Smooth muscle cell (in vitro differentiated cells): Measurements from ENCODE around the gene NCKAP5. TPM values are rescaled to one million over a fixed set of nuclear protein-coding genes. Genes with fewer than 3 reads are reported as not detected.

Experiments used
- DNase-seq: peaks from one replicate; lab custom pipeline; 2025; ENCODE audit not compliant: unreplicated experiment; lab: John Stamatoyannopoulos, UW
- H2AFZ ChIP-seq: fragments of 200-600 bp; sonication (generic); 2 replicates; pipeline ENCODE4 v1.6.0; 2016; ENCODE audit warnings: antibody characterized with exemption, low read depth, mild to moderate bottlenecking
- H3F3A ChIP-seq: fragments of 200-600 bp; sonication (generic); 2 replicates; pipeline ENCODE4 v1.6.0; 2017; ENCODE audit warnings: antibody characterized with exemption, low read depth
- H3K27ac ChIP-seq: fragments of 200-600 bp; sonication (generic); 2 replicates; pipeline ENCODE4 v1.5.1; 2016; ENCODE audit warnings: low read depth, mild to moderate bottlenecking
- H3K27me3 ChIP-seq: fragments of 200-600 bp; sonication (generic); 2 replicates; pipeline ENCODE4 v1.6.1; 2016; ENCODE audit warnings: low read depth, mild to moderate bottlenecking
- H3K36me3 ChIP-seq: fragments of 200-600 bp; sonication (generic); 2 replicates; pipeline ENCODE4 v1.5.1; 2016; ENCODE audit warnings: low read depth
- H3K4me1 ChIP-seq: fragments of 200-600 bp; sonication (generic); 2 replicates; pipeline ENCODE4 v1.5.1; 2016; ENCODE audit warnings: low read depth
- H3K4me2 ChIP-seq: fragments of 200-600 bp; sonication (generic); 2 replicates; pipeline ENCODE4 v1.6.0; 2016; ENCODE audit warnings: mild to moderate bottlenecking
- H3K4me3 ChIP-seq: fragments of 200-600 bp; sonication (generic); 2 replicates; pipeline ENCODE4 v1.5.1; 2016; ENCODE audit warnings: mild to moderate bottlenecking
- H3K79me2 ChIP-seq: fragments of 200-600 bp; sonication (generic); 2 replicates; pipeline ENCODE4 v1.6.0; 2016; ENCODE audit warnings: low read depth, mild to moderate bottlenecking
- H3K9ac ChIP-seq: fragments of 200-600 bp; sonication (generic); 2 replicates; pipeline ENCODE4 v1.6.0; 2016; ENCODE audit warnings: low read depth
- H3K9me3 ChIP-seq: fragments of 200-600 bp; sonication (generic); replicated peaks from 2 replicates; pipeline ENCODE4 v1.5.1; 2016; ENCODE audit warnings: low read depth
- H4K20me1 ChIP-seq: fragments of 200-600 bp; sonication (generic); 2 replicates; pipeline ENCODE4 v1.6.0; 2016; ENCODE audit warnings: low read depth
- WGBS: methylation state at CpG from one replicate; pipeline ENCODE4 v1.1.7; 2016; ENCODE audit warnings: low lambda C conversion rate; 5-methylcytosine and 5-hydroxymethylcytosine counted together
- polyA plus RNA-seq: library from polyadenylated mRNA; unstranded; fragments of >200 nt; fragmentation: Nextera tagmentation; extraction: Ambion mirVana; gene quantifications from 2 replicates; pipeline ENCODE4 v1.2.1, GENCODE V29; 2016
- total RNA-seq: library from RNA; depleted of rRNA; stranded (reverse); fragments of >200 nt; gene quantifications from 2 replicates; pipeline ENCODE4 v1.2.3, GENCODE V29; 2014
- TF ChIP-seq, protein P1 (sequence below): fragments of 200-600 bp; sonication (generic); IDR thresholded peaks from 2 replicates; pipeline ENCODE4 v1.5.1; 2017; ENCODE audit warnings: borderline replicate concordance, mild to moderate bottlenecking, antibody characterized with exemption; ENCODE audit not compliant: insufficient read depth, poor library complexity, severe bottlenecking

Gene NCKAP5
- total and polyA plus RNA-seq, 2 experiments from 2014 or later, result 4.6 to 9.5 TPM

DNA sequence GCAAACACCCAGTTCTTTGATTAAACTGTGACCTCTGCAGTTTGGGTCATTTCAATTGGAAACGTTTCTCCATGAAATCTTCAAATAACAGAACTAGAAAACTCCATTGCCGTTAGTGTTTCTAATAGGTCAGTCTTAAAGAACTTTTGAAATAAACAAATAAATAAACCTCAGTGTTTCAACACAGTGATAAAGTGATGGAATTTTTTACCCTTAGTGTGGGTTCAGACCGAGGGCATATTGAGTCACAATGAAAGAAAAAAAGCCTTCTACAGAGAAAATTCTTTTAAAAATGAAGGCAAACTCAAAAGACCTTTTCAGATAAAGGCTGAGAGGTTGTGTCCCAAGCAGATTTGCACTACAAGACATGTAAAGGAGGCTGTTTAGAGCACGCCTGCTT, 149.6 kb downstream of the NCKAP5 start:
- no peaks in the 10 kb centered on the region for H4K20me1 ChIP-seq
- H2AFZ ChIP-seq, result no peak overlapping the region
- TF ChIP-seq, protein P1, sequence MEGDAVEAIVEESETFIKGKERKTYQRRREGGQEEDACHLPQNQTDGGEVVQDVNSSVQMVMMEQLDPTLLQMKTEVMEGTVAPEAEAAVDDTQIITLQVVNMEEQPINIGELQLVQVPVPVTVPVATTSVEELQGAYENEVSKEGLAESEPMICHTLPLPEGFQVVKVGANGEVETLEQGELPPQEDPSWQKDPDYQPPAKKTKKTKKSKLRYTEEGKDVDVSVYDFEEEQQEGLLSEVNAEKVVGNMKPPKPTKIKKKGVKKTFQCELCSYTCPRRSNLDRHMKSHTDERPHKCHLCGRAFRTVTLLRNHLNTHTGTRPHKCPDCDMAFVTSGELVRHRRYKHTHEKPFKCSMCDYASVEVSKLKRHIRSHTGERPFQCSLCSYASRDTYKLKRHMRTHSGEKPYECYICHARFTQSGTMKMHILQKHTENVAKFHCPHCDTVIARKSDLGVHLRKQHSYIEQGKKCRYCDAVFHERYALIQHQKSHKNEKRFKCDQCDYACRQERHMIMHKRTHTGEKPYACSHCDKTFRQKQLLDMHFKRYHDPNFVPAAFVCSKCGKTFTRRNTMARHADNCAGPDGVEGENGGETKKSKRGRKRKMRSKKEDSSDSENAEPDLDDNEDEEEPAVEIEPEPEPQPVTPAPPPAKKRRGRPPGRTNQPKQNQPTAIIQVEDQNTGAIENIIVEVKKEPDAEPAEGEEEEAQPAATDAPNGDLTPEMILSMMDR, result no peak
- no peaks in the 10 kb centered on the region for H3K9me3 ChIP-seq
- no peaks in the 10 kb centered on the region for H3K79me2 ChIP-seq
- DNase-seq, result no peak
- peaks cover 39% of the 10 kb centered on the region for H3K4me1 ChIP-seq
- no peaks in the 10 kb centered on the region for H3K36me3 ChIP-seq
- no peak overlapping the region for H3K27ac ChIP-seq
- 70% methylated on average over 4 of the region's 4 CpGs for WGBS
- H3K4me3 ChIP-seq, result no peak overlapping the region
- H3F3A ChIP-seq, result no peaks in the 10 kb centered on the region
- no peak overlapping the region for H3K9ac ChIP-seq
- no peaks in the 10 kb centered on the region for H3K27me3 ChIP-seq
- no peak overlapping the region for H3K4me2 ChIP-seq

DNA sequence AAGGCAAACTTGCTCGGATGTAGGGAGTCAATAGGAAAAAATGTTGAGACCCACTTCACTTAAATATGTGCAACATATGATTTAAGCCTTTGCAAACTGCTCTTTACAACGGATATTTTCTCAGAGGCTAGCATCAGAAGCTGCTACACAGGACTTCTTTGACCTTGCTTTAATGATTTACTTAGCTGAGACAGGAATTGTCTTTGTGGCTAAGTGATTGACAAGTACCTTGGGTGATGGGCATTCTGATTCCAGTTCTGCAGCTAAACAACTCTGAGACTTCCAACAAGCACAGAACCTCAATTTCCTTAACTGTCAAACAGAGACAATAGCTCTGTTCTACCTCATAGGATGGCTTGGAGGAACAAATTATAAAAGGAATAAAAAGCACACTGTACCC, 150.2 kb downstream of the NCKAP5 start:
- Histone ChIP-seq H3K9ac (no peak overlapping the region), H3K36me3 (no peaks in the 10 kb centered on the region), H3K4me1 (peaks cover 34% of the 10 kb centered on the region), H3K27me3 (no peaks in the 10 kb centered on the region), H3K4me2 (no peak overlapping the region), H3K9me3 (no peaks in the 10 kb centered on the region), H2AFZ (no peak overlapping the region), H3F3A (no peaks in the 10 kb centered on the region), H3K79me2 (no peaks in the 10 kb centered on the region), H4K20me1 (no peaks in the 10 kb centered on the region), H3K4me3 (no peak overlapping the region), H3K27ac (no peak overlapping the region)
- TF ChIP-seq, protein P1, result no peak
- 82% methylated on average over 2 of the region's 2 CpGs for WGBS
- no peak for DNase-seq

DNA sequence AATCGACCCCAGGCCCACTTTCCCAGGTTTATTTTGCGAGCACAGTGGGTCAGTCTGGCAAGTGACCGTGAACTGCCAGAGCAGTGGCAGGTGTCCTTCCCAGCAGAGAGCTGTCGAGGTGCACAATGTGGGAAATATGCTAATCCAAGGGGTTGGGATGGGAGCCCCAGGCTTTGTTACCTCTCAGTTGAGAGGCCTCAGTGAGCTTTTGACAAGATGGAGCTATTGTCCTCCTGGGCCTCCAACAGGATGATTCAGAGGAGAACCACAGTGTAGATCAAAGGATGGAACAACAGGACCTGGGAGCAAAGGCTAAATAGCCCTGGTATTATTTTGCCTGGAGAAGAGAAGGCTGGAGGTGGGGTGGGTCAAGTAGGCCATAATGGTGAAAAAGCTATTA, 150.8 kb downstream of the NCKAP5 start:
- no peak overlapping the region for H3K9ac ChIP-seq
- TF ChIP-seq, protein P1, result no peak

DNA sequence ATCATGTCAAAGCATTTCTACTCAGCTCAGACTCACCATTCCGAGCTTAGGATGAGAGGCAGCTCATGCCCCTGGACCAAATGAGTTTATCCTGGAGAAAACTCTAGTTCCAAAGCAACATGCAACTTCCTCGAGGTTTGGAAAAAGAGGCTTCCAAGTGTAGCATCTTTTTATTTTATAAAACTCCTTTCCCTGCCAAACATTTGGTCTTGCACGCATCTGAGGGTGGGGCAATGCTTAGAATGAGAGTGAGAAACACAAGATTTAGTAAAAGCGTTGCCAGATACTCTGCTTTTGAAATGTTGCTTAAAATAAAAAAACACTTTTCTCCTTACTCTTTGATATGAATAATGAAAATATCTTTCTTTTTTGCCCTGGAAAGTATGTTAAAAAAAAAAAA, 151.5 kb downstream of the NCKAP5 start:
- Histone ChIP-seq H3K4me1 (peaks cover 24% of the 10 kb centered on the region), H3K27ac (no peak overlapping the region), H3K36me3 (no peaks in the 10 kb centered on the region), H3K79me2 (no peaks in the 10 kb centered on the region), H3K4me3 (no peak overlapping the region), H3K4me2 (no peak overlapping the region), H3K27me3 (no peaks in the 10 kb centered on the region), H3K9ac (no peak overlapping the region), H2AFZ (no peak overlapping the region), H3F3A (no peaks in the 10 kb centered on the region), H4K20me1 (no peaks in the 10 kb centered on the region), H3K9me3 (no peaks in the 10 kb centered on the region)
- 92% methylated on average over 4 of the region's 4 CpGs for WGBS
- TF ChIP-seq, protein P1, result no peak
- DNase-seq, result no peak

More for the DNA sequence above, 150.8 kb downstream of the NCKAP5 start:
- Histone ChIP-seq H3K4me3 (no peak overlapping the region), H3K79me2 (no peaks in the 10 kb centered on the region), H3K9me3 (no peaks in the 10 kb centered on the region), H3K27ac (no peak overlapping the region), H3K36me3 (no peaks in the 10 kb centered on the region), H2AFZ (no peak overlapping the region), H3K27me3 (no peaks in the 10 kb centered on the region), H3K4me1 (peaks cover 28% of the 10 kb centered on the region), H3K4me2 (no peak overlapping the region), H3F3A (no peaks in the 10 kb centered on the region), H4K20me1 (no peaks in the 10 kb centered on the region)
- DNase-seq, result no peak
- 83% methylated on average over 4 of the region's 4 CpGs for WGBS
